Stimulated activated CD4-positive, alpha-beta T cell treated with anti-CD3 and anti-CD28 coated beads, Interleukin-15, amount 100 ng/mL, for 24 hours (primary cell): ENCODE data around the gene TANC2.

Experiments used
- DNase-seq: peaks from one replicate; pipeline ENCODE4 v3.0.0-alpha.2; 2020

TANC2 gene

DNA sequence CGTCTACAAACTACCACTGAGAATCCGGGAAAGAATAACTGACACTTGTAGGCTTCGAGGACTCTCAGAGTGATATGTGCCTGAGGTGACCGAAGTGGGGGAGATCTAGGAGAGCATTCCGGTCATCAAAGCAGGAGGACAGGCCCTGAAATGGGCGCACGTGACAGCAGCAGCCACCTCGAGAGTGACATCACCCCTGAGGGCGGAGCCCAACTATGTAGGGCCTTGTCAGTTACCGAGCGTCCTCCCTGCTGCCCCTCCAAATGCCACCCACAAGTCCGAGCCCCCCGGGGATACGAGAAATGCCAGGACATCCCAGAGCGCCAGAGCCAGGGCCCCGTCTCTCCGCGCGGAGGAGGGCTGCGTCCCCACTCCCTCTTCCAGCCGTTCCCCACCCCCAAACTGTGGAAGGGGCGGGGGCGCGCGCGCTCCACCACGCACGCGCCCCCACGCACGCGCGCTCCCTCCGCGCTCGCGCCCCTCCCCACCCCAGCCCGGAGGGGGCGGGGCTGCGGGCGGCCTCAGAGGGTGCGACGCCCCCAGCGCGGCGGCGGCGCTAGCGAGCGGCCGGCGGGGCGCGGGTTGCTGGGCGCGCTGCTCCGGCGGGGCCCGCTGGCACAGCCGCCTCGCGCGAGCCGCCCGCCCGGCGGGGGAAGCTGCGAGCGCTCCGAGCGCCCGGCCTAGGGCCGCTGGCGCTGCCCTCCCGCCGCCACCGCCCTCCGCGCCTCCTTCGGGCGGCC is at the start of gene TANC2:
Gene TANC2, plus strand, starts transcription at position 550 of the 740 bp plus-strand sequence. CDS start 43,325 bp downstream, outside the sequence.
- DNase-seq = peak; percentile 83

DNA sequence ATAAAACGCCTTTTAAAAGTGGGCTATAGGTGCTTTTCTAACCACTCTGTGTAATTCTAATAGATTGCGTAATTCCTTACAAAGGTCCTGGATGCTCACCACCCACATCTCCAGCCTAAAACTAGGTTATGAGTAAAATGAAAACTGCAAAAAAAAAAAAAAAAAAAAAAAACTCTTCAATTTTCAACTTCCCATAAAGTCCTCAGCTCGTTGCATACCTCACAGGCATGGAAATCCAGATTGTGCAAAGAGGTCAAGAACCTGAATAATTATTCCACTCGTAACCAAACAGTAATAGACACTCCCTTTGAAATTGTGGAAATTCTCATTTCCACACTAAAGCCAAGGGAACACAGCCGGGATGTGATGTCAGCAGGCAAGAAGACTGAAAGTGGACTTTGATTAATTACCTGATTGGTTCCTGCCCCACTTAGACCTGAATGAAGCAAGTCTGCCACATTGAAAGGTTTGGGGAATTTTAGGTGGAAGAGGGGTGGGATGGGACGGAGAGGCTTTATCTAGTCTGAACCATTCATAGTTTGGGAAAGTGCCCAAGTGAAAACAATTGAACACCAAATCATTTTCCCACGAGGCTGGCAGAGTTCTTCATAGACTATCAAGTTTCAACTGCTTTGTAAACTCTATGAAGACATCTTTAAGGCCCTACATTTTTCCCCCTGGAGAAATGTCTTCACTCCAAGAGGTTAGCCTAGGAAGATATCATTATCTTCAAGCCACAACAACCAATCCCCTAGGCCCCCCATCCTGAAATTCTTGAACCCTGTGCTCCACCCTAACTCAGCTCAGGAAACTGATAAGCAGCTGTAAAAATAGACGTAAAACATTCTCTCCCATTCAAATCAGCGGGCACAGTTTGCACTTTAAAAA is 49.1 kb upstream of the TANC2 start:
- DNase-seq = no peak

- no peak for DNase-seq
Measured at GRCh38 chr17:62919388-62919787, 46.6 kb upstream of the TANC2 start.

DNA sequence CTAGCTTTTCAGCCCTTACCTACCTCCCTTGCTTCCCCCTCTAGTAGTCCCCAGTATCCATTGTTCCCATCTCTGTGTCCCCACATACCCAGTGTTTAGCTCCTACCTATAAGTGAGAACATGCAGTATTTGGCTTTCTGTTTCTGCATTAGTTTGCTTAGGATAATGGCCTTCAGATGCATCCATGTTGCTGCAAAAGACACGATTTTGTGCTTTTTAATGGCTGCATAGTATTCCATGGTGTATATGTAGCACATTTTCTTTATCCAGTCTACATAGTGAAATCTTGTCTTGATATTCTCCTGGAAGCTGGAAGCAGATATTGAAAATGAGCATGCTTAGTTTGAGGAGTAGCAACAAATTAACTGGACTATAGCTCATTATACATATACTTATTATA is 45.7 kb upstream of the TANC2 start:
- DNase-seq = no peak

- DNase-seq = no peak
Measured at GRCh38 chr17:62921817-62922216, 44.2 kb upstream of the TANC2 start.

GRCh38 chr17:62923258-62924150 is 42.5 kb upstream of the TANC2 start:
- DNase-seq = no peak

- no peak for DNase-seq
Measured at GRCh38 chr17:62925267-62925836, 40.7 kb upstream of the TANC2 start.

GRCh38 chr17:62927083-62927482 is 39.0 kb upstream of the TANC2 start:
- DNase-seq = no peak

GRCh38 chr17:62929320-62929719 is 36.7 kb upstream of the TANC2 start:
- no peak for DNase-seq

GRCh38 chr17:62931101-62931500 is 34.9 kb upstream of the TANC2 start:
- no peak for DNase-seq

- DNase-seq = no peak
Measured at GRCh38 chr17:62933501-62934385, 32.3 kb upstream of the TANC2 start.

DNA sequence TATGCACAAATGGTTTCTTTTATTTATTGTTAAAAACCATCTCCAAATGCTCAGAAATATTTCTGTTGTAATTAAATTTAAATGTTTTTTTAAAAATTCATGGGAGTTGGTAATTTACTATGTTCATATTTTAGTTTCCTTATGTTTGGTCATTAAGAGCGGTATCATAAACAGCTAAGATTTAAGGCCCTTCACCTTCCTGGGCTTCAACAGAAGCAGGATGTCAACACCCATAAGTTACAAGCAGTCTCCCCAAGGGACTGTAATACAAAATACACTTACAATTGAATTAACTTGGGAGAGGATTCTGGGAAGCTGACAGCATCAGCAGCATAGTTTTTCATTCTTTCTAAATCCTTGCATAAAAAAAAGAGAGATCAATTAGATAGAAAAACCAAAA is 30.9 kb upstream of the TANC2 start:
- DNase-seq = no peak

GRCh38 chr17:62935523-62935922 is 30.5 kb upstream of the TANC2 start:
- no peak for DNase-seq

DNA sequence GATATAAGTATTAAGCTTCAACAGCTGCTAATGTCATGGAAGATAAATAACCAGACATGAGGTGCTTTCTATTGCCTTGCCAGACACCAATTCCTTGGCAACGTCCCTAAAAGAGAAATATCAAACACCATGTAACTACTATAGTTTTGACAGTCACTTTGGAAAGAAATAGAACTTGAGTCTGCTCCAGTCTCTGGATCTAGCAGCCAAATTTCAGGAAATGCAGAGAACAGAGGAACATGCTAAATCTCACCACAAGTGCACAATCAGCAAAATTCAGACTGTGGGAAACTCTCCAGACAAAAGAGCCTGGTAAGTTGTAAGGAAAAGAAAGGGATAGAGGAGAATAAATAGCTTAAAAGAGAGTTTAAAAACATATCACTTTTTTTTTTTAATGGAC is 28.4 kb upstream of the TANC2 start:
- DNase-seq = no peak

GRCh38 chr17:62941358-62941991 is 24.6 kb upstream of the TANC2 start:
- DNase-seq = no peak

DNA sequence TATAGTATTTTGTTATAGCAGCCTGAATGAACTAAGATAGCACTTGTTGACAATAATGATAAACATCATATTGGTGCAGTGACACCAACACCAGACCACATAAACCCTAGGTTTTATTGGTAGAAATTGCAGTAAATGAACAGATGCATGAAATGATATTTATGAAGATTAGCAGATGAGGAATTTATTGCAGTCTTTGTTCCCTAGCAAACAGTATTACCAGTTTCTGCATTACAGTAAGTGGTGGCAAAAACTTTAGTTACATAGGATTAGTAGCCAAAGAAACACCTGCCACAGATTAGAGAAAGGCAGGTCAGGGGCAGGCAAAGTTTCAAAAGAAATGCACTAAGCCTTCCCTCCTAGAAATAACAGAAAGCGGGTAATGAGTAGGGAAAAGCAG is 17.7 kb upstream of the TANC2 start:
- DNase-seq = no peak

DNA sequence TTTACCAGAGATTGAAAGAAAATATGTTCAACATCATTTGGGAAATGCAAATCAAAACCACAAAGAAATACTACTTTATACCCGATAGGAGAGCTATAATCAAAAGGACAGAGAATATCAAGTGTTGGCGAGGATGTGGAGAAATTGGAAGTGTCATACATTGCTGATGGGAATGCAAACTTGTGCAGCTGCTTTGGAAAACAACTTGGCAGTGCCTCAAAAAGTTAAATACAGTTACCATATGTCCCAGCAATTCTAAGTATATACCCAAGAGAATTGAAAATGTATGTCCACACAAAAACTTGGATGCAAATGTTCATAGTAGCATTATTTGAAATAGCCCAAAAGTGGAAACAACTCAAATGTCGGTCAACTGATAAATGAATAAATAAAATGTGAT is 17.0 kb upstream of the TANC2 start:
- no peak for DNase-seq

DNA sequence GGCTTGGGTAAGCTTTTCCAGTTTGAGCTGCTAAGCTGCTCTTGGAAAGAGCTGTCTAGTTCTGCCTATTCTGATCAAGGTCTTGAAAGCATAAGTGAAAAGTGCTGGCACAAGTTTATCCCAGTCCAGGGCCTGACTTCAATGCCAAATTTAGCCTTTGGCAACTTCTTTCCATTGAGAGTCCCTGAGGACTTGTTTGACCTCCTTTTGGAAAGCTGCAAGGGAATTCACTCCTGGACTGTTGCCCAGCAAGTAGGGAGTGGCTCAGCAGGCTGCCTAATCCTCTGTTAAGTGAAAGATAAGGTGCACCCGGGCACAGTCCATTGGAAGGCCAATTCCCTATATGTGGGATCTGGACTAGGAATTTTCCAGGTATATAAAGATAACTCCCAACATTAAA is 16.0 kb upstream of the TANC2 start:
- no peak for DNase-seq

- no peak for DNase-seq
Measured at GRCh38 chr17:62955841-62956352, 10.1 kb upstream of the TANC2 start.

GRCh38 chr17:62963296-62963695 is 2.7 kb upstream of the TANC2 start:
- no peak for DNase-seq

DNA sequence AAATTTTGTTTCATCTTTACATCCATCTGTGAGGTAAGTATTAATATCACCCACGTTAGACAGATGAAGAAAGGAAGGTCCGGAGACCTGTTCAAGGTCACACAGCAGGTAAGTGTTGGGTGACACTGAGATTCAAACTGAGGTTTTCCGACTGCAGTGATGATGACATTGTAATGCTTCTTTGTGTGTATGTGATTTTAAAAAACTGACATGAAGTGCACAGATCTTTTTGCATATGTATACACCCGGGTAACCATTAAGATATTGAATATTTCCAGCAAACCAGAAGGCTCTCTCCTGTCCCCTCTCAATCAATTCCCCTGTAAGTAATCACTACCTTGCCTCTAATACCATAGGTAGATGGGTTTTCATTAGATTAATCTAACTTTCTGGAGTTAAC is 1.5 kb upstream of the TANC2 start:
- no peak for DNase-seq
